ENCODE measurements around the gene LRRC37A2.
"Not testable (repeated sequence)": the region's sequence is repeated elsewhere in the genome, so short reads cannot be mapped to it uniquely, and the experiment has no call there.

DNA sequence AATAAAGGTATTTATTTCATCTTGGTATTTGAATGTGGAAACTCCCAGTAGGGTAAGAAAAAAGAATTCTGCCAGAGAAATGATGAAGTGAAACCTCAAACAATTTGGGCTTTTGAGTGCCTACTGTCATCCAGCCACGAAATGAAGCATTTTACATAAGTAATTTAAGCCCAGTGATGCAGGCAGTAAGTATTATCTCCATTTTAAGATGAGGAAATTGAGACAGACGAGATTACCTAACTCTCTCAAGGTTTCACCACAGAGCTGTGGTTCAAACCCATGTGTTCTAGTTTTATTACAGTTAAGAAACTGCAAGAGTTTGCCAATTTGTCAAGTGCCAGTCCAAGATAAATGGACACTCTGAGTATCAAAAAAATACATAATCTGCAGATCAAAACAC lies 54.0 kb downstream of the LRRC37A2 start:
- not testable (repeated sequence) for TF ChIP-seq POLR2A, EP300 (IDR thresholded peaks at IDR 0.05)
- TF ChIP-seq, protein P1, sequence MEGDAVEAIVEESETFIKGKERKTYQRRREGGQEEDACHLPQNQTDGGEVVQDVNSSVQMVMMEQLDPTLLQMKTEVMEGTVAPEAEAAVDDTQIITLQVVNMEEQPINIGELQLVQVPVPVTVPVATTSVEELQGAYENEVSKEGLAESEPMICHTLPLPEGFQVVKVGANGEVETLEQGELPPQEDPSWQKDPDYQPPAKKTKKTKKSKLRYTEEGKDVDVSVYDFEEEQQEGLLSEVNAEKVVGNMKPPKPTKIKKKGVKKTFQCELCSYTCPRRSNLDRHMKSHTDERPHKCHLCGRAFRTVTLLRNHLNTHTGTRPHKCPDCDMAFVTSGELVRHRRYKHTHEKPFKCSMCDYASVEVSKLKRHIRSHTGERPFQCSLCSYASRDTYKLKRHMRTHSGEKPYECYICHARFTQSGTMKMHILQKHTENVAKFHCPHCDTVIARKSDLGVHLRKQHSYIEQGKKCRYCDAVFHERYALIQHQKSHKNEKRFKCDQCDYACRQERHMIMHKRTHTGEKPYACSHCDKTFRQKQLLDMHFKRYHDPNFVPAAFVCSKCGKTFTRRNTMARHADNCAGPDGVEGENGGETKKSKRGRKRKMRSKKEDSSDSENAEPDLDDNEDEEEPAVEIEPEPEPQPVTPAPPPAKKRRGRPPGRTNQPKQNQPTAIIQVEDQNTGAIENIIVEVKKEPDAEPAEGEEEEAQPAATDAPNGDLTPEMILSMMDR (IDR thresholded peaks at IDR 0.05): not testable (repeated sequence)

Measured in tibial nerve (tissue), 4 donors.